Activated T-helper 17 cell treated with anti-CD3 and anti-CD28 coated beads, Interleukin-2, amount 50 U/mL, for 72 hours (primary cell): ENCODE data around the gene ANKMY1. TPM values are rescaled to one million over a fixed set of nuclear protein-coding genes. Genes with fewer than 3 reads are reported as not detected.
"Not testable (repeated sequence)": the region's sequence is repeated elsewhere in the genome, so short reads cannot be mapped to it uniquely, and the experiment has no call there.

Experiments used
- ATAC-seq: fragments of 150-1000 bp; cut with Tn5 transposase; replicated peaks from 2 replicates; pipeline ENCODE4 v1.10.0; 2021; ENCODE audit warnings: mild to moderate bottlenecking, moderate library complexity
- H3K27ac Mint-ChIP-seq: one replicate; pipeline ENCODE4 v1.8.0; 2022; ENCODE audit warnings: mixed read lengths
- H3K27me3 Mint-ChIP-seq: one replicate; pipeline ENCODE4 v1.8.0; 2022; ENCODE audit warnings: mixed read lengths
- H3K36me3 Mint-ChIP-seq: one replicate; pipeline ENCODE4 v1.8.0; 2022; ENCODE audit warnings: low read depth, mild to moderate bottlenecking, mixed read lengths
- H3K4me1 Mint-ChIP-seq: one replicate; pipeline ENCODE4 v1.8.0; 2022; ENCODE audit warnings: mixed read lengths
- H3K4me3 Mint-ChIP-seq: one replicate; pipeline ENCODE4 v1.8.0; 2022; ENCODE audit warnings: mild to moderate bottlenecking, mixed read lengths
- H3K9me3 Mint-ChIP-seq: one replicate; pipeline ENCODE4 v1.8.0; 2022; ENCODE audit warnings: mixed read lengths
- total RNA-seq, 2 donors: library from RNA; stranded (reverse); gene quantifications; one replicate each; pipeline ENCODE4 v1.2.3, GENCODE V29; 2022

ANKMY1 gene
- total RNA-seq, 2 donors from 2014 or later, result 14.5 to 28.8 TPM

GRCh38 chr2:240498171-240498957 lies 59.4 kb downstream of the ANKMY1 start:
- H3K4me3 Mint-ChIP-seq, result no peak overlapping the region
- H3K27me3 Mint-ChIP-seq, result no peaks in the 10 kb centered on the region
- H3K36me3 Mint-ChIP-seq, result peaks cover 27% of the 10 kb centered on the region
- ATAC-seq, result no peak
- peaks cover 3% of the 10 kb centered on the region for H3K9me3 Mint-ChIP-seq
- no peak overlapping the region for H3K27ac Mint-ChIP-seq
- no peaks in the 10 kb centered on the region for H3K4me1 Mint-ChIP-seq

- peaks cover 27% of the 10 kb centered on the region for H3K36me3 Mint-ChIP-seq
- H3K4me3 Mint-ChIP-seq, H3K27me3 Mint-ChIP-seq, H3K9me3 Mint-ChIP-seq, ATAC-seq, H3K27ac Mint-ChIP-seq, H3K4me1 Mint-ChIP-seq: not testable (repeated sequence)
These were observed 60.7 kb downstream of the ANKMY1 start for GRCh38 chr2:240497082-240497481.

- H3K27ac Mint-ChIP-seq, H3K4me3 Mint-ChIP-seq, H3K27me3 Mint-ChIP-seq, ATAC-seq, H3K4me1 Mint-ChIP-seq: not testable (repeated sequence)
- peaks cover 19% of the 10 kb centered on the region for H3K9me3 Mint-ChIP-seq
- H3K36me3 Mint-ChIP-seq, result peaks cover 27% of the 10 kb centered on the region
These were observed 62.8 kb downstream of the ANKMY1 start for GRCh38 chr2:240494942-240495341.

- Mint-ChIP-seq H3K27ac (no peak overlapping the region), H3K4me3 (no peak overlapping the region), H3K27me3 (no peaks in the 10 kb centered on the region), H3K4me1 (no peaks in the 10 kb centered on the region), H3K36me3 (peaks cover 24% of the 10 kb centered on the region), H3K9me3 (peaks cover 23% of the 10 kb centered on the region)
- no peak for ATAC-seq
These were observed 63.5 kb downstream of the ANKMY1 start for GRCh38 chr2:240494194-240494793.

GRCh38 chr2:240491483-240491882 lies 66.3 kb downstream of the ANKMY1 start:
- Mint-ChIP-seq H3K27ac (no peak overlapping the region), H3K27me3 (no peaks in the 10 kb centered on the region), H3K4me1 (no peaks in the 10 kb centered on the region), H3K36me3 (peaks cover 3% of the 10 kb centered on the region), H3K9me3 (peaks cover 34% of the 10 kb centered on the region), H3K4me3 (no peak overlapping the region)
- ATAC-seq, result no peak

GRCh38 chr2:240482141-240482540 lies 75.6 kb downstream of the ANKMY1 start:
- Mint-ChIP-seq H3K4me3 (no peak overlapping the region), H3K4me1 (no peaks in the 10 kb centered on the region), H3K27ac (no peak overlapping the region), H3K9me3 (peaks cover 7% of the 10 kb centered on the region), H3K36me3 (no peaks in the 10 kb centered on the region), H3K27me3 (no peaks in the 10 kb centered on the region)
- no peak for ATAC-seq

GRCh38 chr2:240481720-240482119 lies 76.1 kb downstream of the ANKMY1 start:
- no peak for ATAC-seq
- H3K27me3 Mint-ChIP-seq, result no peaks in the 10 kb centered on the region
- no peak overlapping the region for H3K4me3 Mint-ChIP-seq
- H3K36me3 Mint-ChIP-seq, result no peaks in the 10 kb centered on the region
- no peaks in the 10 kb centered on the region for H3K4me1 Mint-ChIP-seq
- peaks cover 4% of the 10 kb centered on the region for H3K9me3 Mint-ChIP-seq
- H3K27ac Mint-ChIP-seq, result no peak overlapping the region

GRCh38 chr2:240480834-240481623 lies 76.8 kb downstream of the ANKMY1 start:
- no peak for ATAC-seq
- no peaks in the 10 kb centered on the region for H3K36me3 Mint-ChIP-seq
- H3K27me3 Mint-ChIP-seq, result no peaks in the 10 kb centered on the region
- no peak overlapping the region for H3K4me3 Mint-ChIP-seq
- H3K27ac Mint-ChIP-seq, result no peak overlapping the region
- H3K9me3 Mint-ChIP-seq, result peaks cover 4% of the 10 kb centered on the region
- H3K4me1 Mint-ChIP-seq, result no peaks in the 10 kb centered on the region

GRCh38 chr2:240479111-240479501 lies 78.7 kb downstream of the ANKMY1 start:
- no peaks in the 10 kb centered on the region for H3K36me3 Mint-ChIP-seq

GRCh38 chr2:240478346-240479110 lies 79.3 kb downstream of the ANKMY1 start:
- no peaks in the 10 kb centered on the region for H3K36me3 Mint-ChIP-seq
- peaks cover 7% of the 10 kb centered on the region for H3K9me3 Mint-ChIP-seq
- H3K4me3 Mint-ChIP-seq, result no peak overlapping the region
- no peaks in the 10 kb centered on the region for H3K27me3 Mint-ChIP-seq
- H3K4me1 Mint-ChIP-seq, result no peaks in the 10 kb centered on the region
- ATAC-seq, result no peak
- H3K27ac Mint-ChIP-seq, result no peak overlapping the region

More at GRCh38 chr2:240479111-240479501, 78.7 kb downstream of the ANKMY1 start:
- no peaks in the 10 kb centered on the region for H3K27me3 Mint-ChIP-seq
- H3K9me3 Mint-ChIP-seq, result peaks cover 7% of the 10 kb centered on the region
- H3K4me3 Mint-ChIP-seq, result no peak overlapping the region
- ATAC-seq, result no peak
- H3K4me1 Mint-ChIP-seq, result no peaks in the 10 kb centered on the region
- H3K27ac Mint-ChIP-seq, result no peak overlapping the region

GRCh38 chr2:240477916-240478315 lies 79.9 kb downstream of the ANKMY1 start:
- Mint-ChIP-seq H3K4me3 (no peak overlapping the region), H3K4me1 (no peaks in the 10 kb centered on the region), H3K36me3 (no peaks in the 10 kb centered on the region), H3K27me3 (no peaks in the 10 kb centered on the region), H3K27ac (no peak overlapping the region), H3K9me3 (peaks cover 9% of the 10 kb centered on the region)
- ATAC-seq, result no peak

- peaks cover 5% of the 10 kb centered on the region for H3K4me1 Mint-ChIP-seq
- no peak for ATAC-seq
These were observed 84.6 kb downstream of the ANKMY1 start for GRCh38 chr2:240473211-240473610.

GRCh38 chr2:240472078-240472790 lies 85.6 kb downstream of the ANKMY1 start:
- Mint-ChIP-seq H3K36me3 (no peaks in the 10 kb centered on the region), H3K4me1 (peaks cover 5% of the 10 kb centered on the region), H3K27ac (no peak overlapping the region), H3K9me3 (peaks cover 9% of the 10 kb centered on the region), H3K4me3 (no peak overlapping the region), H3K27me3 (no peaks in the 10 kb centered on the region)
- ATAC-seq, result no peak

More at GRCh38 chr2:240473211-240473610, 84.6 kb downstream of the ANKMY1 start:
- no peak overlapping the region for H3K4me3 Mint-ChIP-seq
- no peak overlapping the region for H3K27ac Mint-ChIP-seq
- H3K36me3 Mint-ChIP-seq, result no peaks in the 10 kb centered on the region
- H3K27me3 Mint-ChIP-seq, result no peaks in the 10 kb centered on the region
- peaks cover 9% of the 10 kb centered on the region for H3K9me3 Mint-ChIP-seq

- H3K36me3 Mint-ChIP-seq, result no peaks in the 10 kb centered on the region
- H3K4me1 Mint-ChIP-seq, result peaks cover 5% of the 10 kb centered on the region
- no peak overlapping the region for H3K4me3 Mint-ChIP-seq
- ATAC-seq, result no peak
- H3K9me3 Mint-ChIP-seq, result peaks cover 8% of the 10 kb centered on the region
- H3K27ac Mint-ChIP-seq, result no peak overlapping the region
- no peaks in the 10 kb centered on the region for H3K27me3 Mint-ChIP-seq
These were observed 88.0 kb downstream of the ANKMY1 start for GRCh38 chr2:240469740-240470139.
